GM13976 (cell line): ENCODE measurements around the gene FUS.
"Not testable (repeated sequence)": the region's sequence is repeated elsewhere in the genome, so short reads cannot be mapped to it uniquely, and the experiment has no call there.

ENCODE experiments used
- DNase-seq: peaks from one replicate; pipeline ENCODE4 v3.0.0; 2012; ENCODE audit warnings: low spot score
- in situ Hi-C: fragments of 300-500 bp; cut with MboI; formaldehyde crosslinking; loops from one replicate; pipeline ENCODE4 v1.12.0; 2022; ENCODE audit warnings: low sequenced_read_pairs, mixed read lengths, inconsistent platforms; ENCODE audit not compliant: unreplicated experiment
- TF ChIP-seq, protein P1 (sequence below): IDR thresholded peaks from 2 replicates; pipeline ENCODE4 v1.5.1; 2012; ENCODE audit warnings: borderline replicate concordance, mild to moderate bottlenecking; ENCODE audit not compliant: insufficient read depth; ENCODE audit errors: extremely low read depth, missing control alignments, control extremely low read depth

FUS gene

DNA sequence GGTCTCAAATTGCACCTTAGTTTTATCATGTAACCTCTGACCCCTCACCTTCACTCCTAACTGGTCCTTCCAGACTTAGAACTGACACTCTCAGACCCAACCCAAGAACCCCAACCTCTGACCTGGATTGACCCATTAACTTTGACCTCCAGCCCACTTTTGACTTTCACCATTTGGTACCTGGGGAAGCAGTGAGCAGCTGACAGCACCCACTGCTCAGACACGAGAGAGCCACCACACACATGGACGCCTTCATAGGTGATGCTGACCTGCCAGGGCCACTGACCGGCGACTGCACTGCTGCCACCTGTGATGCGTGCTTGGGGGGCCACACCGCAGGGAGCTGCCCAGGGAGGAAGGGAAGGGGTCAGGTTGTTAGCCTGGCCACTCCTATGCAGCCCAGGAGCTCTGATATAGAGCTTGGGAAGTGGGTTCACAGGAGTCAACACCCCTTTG, 46.9 kb upstream of the FUS start:
- DNase-seq = no peak
- TF ChIP-seq, protein P1, sequence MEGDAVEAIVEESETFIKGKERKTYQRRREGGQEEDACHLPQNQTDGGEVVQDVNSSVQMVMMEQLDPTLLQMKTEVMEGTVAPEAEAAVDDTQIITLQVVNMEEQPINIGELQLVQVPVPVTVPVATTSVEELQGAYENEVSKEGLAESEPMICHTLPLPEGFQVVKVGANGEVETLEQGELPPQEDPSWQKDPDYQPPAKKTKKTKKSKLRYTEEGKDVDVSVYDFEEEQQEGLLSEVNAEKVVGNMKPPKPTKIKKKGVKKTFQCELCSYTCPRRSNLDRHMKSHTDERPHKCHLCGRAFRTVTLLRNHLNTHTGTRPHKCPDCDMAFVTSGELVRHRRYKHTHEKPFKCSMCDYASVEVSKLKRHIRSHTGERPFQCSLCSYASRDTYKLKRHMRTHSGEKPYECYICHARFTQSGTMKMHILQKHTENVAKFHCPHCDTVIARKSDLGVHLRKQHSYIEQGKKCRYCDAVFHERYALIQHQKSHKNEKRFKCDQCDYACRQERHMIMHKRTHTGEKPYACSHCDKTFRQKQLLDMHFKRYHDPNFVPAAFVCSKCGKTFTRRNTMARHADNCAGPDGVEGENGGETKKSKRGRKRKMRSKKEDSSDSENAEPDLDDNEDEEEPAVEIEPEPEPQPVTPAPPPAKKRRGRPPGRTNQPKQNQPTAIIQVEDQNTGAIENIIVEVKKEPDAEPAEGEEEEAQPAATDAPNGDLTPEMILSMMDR = no peak
- in situ Hi-C loops = no loop called here

DNA sequence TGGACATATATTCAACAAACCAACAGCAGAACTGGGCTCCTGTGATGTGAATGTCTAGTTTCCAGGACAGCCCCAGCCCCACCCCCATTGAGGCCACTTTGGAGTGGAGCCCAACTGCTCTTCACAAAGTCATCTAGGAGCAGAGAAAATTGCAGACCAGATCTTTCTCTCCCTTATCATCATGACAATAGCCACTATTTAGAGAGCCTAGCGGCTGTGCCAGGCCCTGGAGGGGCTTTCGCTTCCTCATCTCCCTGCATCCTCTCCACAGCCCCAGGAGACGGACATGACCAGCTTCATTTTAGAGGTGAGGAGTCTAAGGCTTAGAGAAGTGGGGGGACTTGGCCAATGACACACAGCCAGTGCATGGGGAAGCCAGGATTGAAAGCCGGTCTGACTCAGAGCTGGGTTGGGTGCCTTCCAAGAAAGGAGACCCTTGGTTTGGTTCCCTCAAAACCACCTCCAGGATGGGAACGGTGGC, 45.8 kb upstream of the FUS start:
- TF ChIP-seq, protein P1 = no peak
- DNase-seq = no peak
- in situ Hi-C loops = no loop called here

DNA sequence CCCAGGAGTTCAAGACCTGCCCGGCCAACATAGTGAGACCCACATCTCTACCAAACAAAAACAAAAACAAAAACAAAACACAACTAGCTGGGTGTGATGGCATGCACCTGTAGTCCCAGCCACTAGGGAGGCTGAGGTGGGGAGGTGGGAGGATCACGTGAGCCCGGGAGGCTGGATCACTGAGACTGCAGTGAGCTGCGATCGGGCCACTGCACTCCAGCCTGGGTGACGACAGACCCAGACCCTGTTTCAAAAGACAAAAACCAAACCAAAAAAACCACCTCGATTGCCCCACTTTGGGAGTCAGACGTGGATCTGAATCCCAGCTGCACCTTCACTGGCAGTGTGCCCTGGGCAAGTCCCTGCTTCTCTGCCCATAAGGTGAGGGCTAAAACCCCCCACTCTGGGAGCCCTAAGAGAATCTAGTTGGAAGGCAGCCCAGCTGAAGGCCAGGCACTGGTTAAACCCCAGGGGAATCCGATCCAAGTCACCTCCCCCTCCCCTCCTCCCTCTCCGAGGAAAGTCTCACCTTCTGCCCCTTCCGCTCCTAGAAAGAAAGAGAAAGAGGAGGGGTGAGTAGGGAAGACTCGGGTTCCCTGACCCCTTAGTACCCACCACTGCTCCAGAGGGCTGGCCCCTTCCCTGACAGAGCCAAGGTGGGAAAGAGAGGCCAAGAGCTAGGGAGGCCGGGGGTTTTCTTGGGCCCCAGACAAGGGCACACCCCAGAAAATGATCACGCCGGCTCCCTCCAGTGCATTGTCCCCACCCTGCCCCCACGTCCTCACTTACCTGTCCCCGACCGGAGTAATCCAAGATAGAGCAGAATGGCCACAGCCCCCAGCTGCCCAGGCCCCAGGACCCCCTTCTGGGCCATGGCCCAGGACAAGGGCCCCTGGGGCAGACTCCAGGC, 45.1 kb upstream of the FUS start:
- no peak for DNase-seq
- in situ Hi-C loops = no loop called here

DNA sequence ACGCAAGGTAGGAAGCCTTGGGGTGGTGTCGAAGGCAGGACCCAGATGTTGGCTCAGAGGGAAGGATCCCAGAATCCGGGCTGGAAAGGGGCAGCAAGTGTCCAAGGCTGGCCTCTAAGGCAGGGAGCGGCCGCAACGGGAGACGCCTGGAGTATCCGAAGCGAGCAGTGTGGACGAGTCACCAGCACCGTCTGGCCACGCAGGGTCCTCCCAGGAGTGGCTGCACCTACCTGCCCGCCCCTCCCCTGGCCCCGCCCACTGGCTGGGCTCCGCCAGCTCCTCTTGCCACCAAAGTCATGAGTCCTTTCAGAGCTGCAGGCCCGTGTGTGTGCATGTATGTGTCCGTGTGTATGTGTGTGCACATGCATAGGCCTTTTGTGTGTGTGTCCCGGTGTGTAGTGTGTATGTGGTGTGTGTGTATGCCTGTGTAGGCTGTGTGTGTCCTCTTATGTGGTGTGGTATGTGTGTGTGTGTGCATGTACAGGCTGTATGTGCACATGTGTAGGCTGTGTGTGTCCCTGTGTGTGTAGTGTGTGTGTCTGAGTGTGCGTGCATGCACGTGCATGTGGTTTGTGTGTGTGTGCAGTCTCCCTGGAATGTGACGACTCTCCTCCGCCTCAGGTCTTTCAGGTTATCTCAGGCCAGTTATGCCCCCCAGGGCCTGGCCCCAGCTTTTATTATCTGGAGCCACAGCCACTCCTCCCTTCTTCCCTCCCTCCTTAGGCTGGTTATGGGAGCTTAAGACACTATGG, 44.2 kb upstream of the FUS start, which contains the start of gene PRSS8:
TSS of gene PRSS8 (minus strand) at position 193 of the 752 bp plus-strand sequence. CDS start 229 bp downstream, outside the sequence.
- in situ Hi-C loops = no loop called here
- TF ChIP-seq, protein P1 = no peak
- DNase-seq = no peak

More for the DNA sequence above, 45.1 kb upstream of the FUS start:
- TF ChIP-seq, protein P1 = no peak

DNA sequence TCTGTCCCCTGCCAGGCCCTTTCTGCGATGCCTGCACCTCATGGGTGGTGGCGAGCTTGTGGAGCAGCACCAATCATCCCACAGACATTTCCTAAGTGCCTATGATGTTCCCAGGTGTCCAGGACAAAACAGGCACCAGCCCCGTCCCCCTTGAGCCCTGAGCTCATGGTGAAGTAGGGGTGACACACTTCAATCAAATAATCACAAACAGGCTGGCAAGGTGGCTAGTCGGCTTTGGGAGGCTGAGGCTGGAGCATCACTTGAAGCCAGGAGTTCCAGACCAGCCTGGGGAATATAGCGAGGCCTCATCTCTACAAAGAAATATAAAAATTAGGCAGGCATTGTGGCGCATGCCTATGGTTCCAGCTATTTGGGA, 43.7 kb upstream of the FUS start:
- in situ Hi-C loops = no loop called here
- TF ChIP-seq, protein P1 = no peak
- no peak for DNase-seq

DNA sequence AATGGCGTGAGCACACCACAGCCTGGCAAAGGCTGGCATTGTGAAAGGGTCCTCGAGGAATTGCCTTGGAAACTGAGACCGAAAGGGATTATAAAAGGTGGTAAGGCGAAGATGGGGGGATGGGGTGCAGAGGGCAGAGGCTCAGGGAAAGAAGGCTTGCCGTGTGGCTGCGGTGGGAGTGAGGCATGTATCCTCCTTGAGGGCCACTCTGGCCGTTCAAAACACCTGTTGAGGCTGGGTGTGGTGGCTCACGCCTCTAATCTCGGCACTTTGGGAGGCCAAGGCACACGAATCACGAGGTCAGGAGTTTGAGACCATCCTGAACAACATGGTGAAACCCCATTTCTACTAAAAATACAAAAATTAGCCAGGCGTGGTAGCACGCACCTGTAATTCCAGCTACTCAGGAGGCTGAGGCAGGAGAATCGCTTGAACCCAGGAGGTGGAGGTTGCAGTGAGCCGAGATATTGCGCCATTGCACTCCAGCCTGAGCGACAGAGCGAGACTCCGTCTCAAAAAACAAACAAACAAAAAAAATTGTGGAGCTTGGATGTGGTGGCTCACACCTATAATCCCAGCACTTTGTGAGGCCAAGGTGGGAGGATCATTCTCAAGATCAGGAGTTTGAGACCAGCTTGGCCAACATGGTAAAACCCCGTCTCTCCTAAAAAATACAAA, 43.0 kb upstream of the FUS start:
- in situ Hi-C loops, DNase-seq: not testable (repeated sequence)
